T-cell (primary cell): ENCODE data around the gene WFIKKN2. TPM values are rescaled to one million over a fixed set of nuclear protein-coding genes. Genes with fewer than 3 reads are reported as not detected.

Source experiments
- ATAC-seq, 4 experiments: fragments of 200-7000 bp in 3 of 4; fragments of 150-1000 bp in 1 of 4; cut with Tn5 transposase; replicated peaks in 1 of 4; 1 replicate in 3 of 4; 2 replicates in 1 of 4; pipeline ENCODE4 v1.10.0; 2021; ENCODE audit warnings: moderate library complexity in 3 of 4, mild to moderate bottlenecking in 2 of 4, moderate number of reproducible peaks in 1 of 4
- CTCF ChIA-PET, 2 donors: fragments of 300-600 bp; sonication (Branson Sonifier 250); formaldehyde crosslinking; loops; one replicate each; lab custom pipeline; 2022; ENCODE audit warnings: antibody characterized with exemption in 2 of 2; lab: Charles Lee
- POLR2A ChIA-PET, 2 donors: fragments of 300-600 bp; sonication (Branson Sonifier 250); formaldehyde crosslinking; loops; one replicate each; lab custom pipeline; 2022; ENCODE audit warnings: antibody characterized with exemption in 2 of 2; lab: Charles Lee
- DNase-seq, 35 experiments: peaks; one replicate each; pipeline versions ENCODE4 v3.0.0 to v3.0.0-alpha.2; 2013 to 2023
- H3K27ac ChIP-seq: one replicate; pipeline ENCODE4 v1.5.1; 2013; ENCODE audit warnings: low read length
- H3K27me3 ChIP-seq, 2 experiments: replicated peaks in 1 of 2; 1 replicate in 1 of 2; 2 replicates in 1 of 2; pipeline versions ENCODE4 v1.6.1 to v1.7.0; 2013; ENCODE audit warnings: low read length in 1 of 2, mixed read lengths in 1 of 2; ENCODE audit not compliant: control insufficient read depth in 2 of 2, insufficient read depth in 2 of 2; ENCODE audit errors: extremely low read depth in 1 of 2
- H3K36me3 ChIP-seq, 2 donors: 1 replicate in 1 of 2; 2 replicates in 1 of 2; pipeline versions ENCODE4 v1.6.1 to v1.7.0; 2013; ENCODE audit warnings: low read length in 1 of 2; ENCODE audit not compliant: control insufficient read depth in 2 of 2, insufficient read depth in 1 of 2; ENCODE audit errors: extremely low read depth in 1 of 2
- H3K4me1 ChIP-seq, 2 experiments: 1 replicate in 1 of 2; 2 replicates in 1 of 2; pipeline versions ENCODE4 v1.6.1 to v1.7.0; 2013; ENCODE audit warnings: low read length in 2 of 2, mixed read lengths in 1 of 2; ENCODE audit not compliant: insufficient read depth in 2 of 2, control insufficient read depth in 1 of 2; ENCODE audit errors: extremely low read depth in 1 of 2
- H3K4me3 ChIP-seq, 2 donors: 1 replicate in 1 of 2; 2 replicates in 1 of 2; pipeline versions ENCODE4 v1.5.1 to v1.7.0; 2013; ENCODE audit warnings: mild to moderate bottlenecking in 2 of 2, low read length in 1 of 2, moderate library complexity in 1 of 2; ENCODE audit not compliant: control insufficient read depth in 1 of 2; ENCODE audit errors: extremely low read depth in 1 of 2
- H3K9me3 ChIP-seq: 2 replicates; pipeline ENCODE4 v1.7.0; 2013
- H3K27ac Mint-ChIP-seq, 2 donors: one replicate each; pipeline ENCODE4 v1.8.0; 2020 to 2021; ENCODE audit warnings: mild to moderate bottlenecking in 2 of 2, mixed read lengths in 2 of 2
- H3K27me3 Mint-ChIP-seq, 2 donors: one replicate each; pipeline ENCODE4 v1.8.0; 2021 to 2022; ENCODE audit warnings: mixed read lengths in 2 of 2
- H3K36me3 Mint-ChIP-seq: one replicate; pipeline ENCODE4 v1.8.0; 2021; ENCODE audit warnings: mixed read lengths
- H3K4me1 Mint-ChIP-seq, 3 donors: one replicate each; pipeline ENCODE4 v1.8.0; 2020 to 2022; ENCODE audit warnings: mixed read lengths in 3 of 3, mild to moderate bottlenecking in 1 of 3
- H3K4me3 Mint-ChIP-seq, 3 donors: one replicate each; pipeline ENCODE4 v1.8.0; 2020 to 2022; ENCODE audit warnings: mild to moderate bottlenecking in 3 of 3, mixed read lengths in 3 of 3, moderate library complexity in 3 of 3
- H3K9me3 Mint-ChIP-seq, 3 donors: one replicate each; pipeline ENCODE4 v1.8.0; 2020 to 2022; ENCODE audit warnings: mixed read lengths in 3 of 3
- WGBS: methylation state at CpG from one replicate; pipeline ENCODE4 v1.1.5; 2013; ENCODE audit warnings: missing lambda C conversion rate; ENCODE audit not compliant: insufficient coverage; 5-methylcytosine and 5-hydroxymethylcytosine counted together
- total RNA-seq, 35 experiments: library from RNA in 6 of 35; stranded (reverse) in 6 of 35; fragments of 120-200 nt in 1 of 35; gene quantifications; one replicate each; pipeline versions ENCODE4 v1.2.1 to v1.2.4 and lab custom pipeline; 2013 to 2026

The WFIKKN2 gene
- total RNA-seq, 5 donors from 2014 or later (not counting 1 experiment from before 2014, with no cell fraction given), result not detected

- Mint-ChIP-seq H3K4me1 (peaks cover 0 to 5% (median 0%) of the 10 kb centered on the region in 3 donors), H3K9me3 (no peaks in the 10 kb centered on the region), H3K27me3 (peaks cover 22 to 27% of the 10 kb centered on the region in 2 donors), H3K4me3 (no peak overlapping the region), H3K27ac (no peak overlapping the region), H3K36me3 (no peaks in the 10 kb centered on the region)
- ChIA-PET CTCF (no interaction called here), POLR2A (no interaction called here)
- ATAC-seq (no peak), DNase-seq (no peak)
- H3K36me3 ChIP-seq, result no peaks in the 10 kb centered on the region
- H3K9me3 ChIP-seq, result no peaks in the 10 kb centered on the region
- peaks cover 0 to 61% of the 10 kb centered on the region in 2 experiments for H3K27me3 ChIP-seq
- no peaks in the 10 kb centered on the region for H3K4me1 ChIP-seq
- no peak overlapping the region for H3K4me3 ChIP-seq
- WGBS, result 98% methylated on average over 8 of the region's 12 CpGs
- H3K27ac ChIP-seq, result no peak overlapping the region
These were observed 4.4 kb upstream of the WFIKKN2 start for GRCh38 chr17:50830994-50831393.

DNA sequence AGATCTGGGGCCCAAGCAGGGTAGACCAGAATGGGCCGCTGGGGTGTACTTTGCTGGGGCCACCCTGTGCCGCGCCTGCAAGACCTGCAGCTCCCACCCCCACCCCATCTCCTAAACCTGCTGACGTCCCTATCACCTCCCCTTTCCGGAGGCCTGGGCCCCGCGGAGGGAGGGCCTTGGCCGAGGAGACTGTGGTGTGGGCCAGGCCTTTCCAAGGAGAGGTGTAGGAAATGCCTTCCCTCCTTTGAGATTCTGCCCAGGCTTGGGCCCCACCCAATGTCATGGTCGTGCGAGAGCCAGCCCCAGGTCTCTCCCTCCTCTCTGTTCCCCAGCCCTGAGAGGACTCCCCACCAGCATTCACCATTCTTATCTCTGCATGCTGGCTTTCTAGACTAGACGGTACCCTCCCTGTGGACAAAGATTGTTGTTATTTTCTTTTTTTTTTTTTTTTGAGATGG, 3.9 kb upstream of the WFIKKN2 start:
- Mint-ChIP-seq H3K4me1 (peaks cover 0 to 5% (median 0%) of the 10 kb centered on the region in 3 donors), H3K27ac (no peak overlapping the region), H3K36me3 (no peaks in the 10 kb centered on the region), H3K4me3 (no peak overlapping the region), H3K27me3 (peaks cover 22 to 27% of the 10 kb centered on the region in 2 donors), H3K9me3 (no peaks in the 10 kb centered on the region)
- no peak overlapping the region for H3K4me3 ChIP-seq
- no peak overlapping the region for H3K27ac ChIP-seq
- ATAC-seq (no peak), DNase-seq (no peak)
- H3K36me3 ChIP-seq, result no peaks in the 10 kb centered on the region
- H3K9me3 ChIP-seq, result no peaks in the 10 kb centered on the region
- 40% methylated on average over 2 of the region's 11 CpGs for WGBS
- H3K27me3 ChIP-seq, result peaks cover 0 to 64% of the 10 kb centered on the region in 2 experiments
- CTCF ChIA-PET, result no interaction called here
- POLR2A ChIA-PET, result no interaction called here
- H3K4me1 ChIP-seq, result no peaks in the 10 kb centered on the region

DNA sequence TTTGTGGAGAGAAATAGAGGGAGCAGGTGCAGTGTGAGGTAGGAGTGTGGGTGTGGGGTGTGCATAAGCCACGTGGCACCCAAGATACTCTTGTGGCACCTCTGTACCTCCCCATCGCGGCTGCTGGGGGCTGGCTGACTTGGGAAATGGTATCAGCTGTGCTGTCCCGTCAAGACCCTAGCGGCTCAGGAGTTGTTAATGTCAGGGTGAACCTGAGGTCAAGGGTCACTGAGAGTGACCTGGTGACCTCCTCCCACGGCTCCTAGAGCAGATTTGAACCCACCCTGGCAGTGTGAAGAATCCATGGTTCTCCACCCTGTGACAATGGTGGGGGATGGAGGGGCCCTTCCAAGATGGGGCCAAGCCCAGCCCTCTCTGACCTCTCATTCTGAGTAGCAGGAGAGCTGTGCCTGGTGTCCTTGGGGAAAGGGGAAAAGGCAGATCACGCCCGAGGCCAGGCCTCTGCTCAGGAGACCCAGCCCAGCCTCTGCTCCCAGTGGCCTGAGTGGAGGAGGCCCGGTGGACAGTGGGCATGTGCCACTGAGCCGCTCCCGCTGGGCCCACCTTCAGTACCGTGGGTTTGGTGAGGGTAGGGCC, 3.0 kb upstream of the WFIKKN2 start:
- 83% methylated on average over 5 of the region's 12 CpGs for WGBS
- Histone ChIP-seq H3K27me3 (peaks cover 0 to 64% of the 10 kb centered on the region in 2 experiments), H3K27ac (no peak overlapping the region), H3K36me3 (no peaks in the 10 kb centered on the region), H3K9me3 (no peaks in the 10 kb centered on the region), H3K4me3 (no peak overlapping the region), H3K4me1 (no peaks in the 10 kb centered on the region)
- Mint-ChIP-seq H3K4me3 (no peak overlapping the region), H3K27ac (no peak overlapping the region), H3K36me3 (no peaks in the 10 kb centered on the region), H3K9me3 (no peaks in the 10 kb centered on the region), H3K27me3 (peaks cover 22 to 27% of the 10 kb centered on the region in 2 donors), H3K4me1 (peaks cover 0 to 5% (median 0%) of the 10 kb centered on the region in 3 donors)
- no peak for DNase-seq
- ChIA-PET CTCF (no interaction called here), POLR2A (no interaction called here)
- no peak for ATAC-seq

GRCh38 chr17:50832864-50833381, 2.5 kb upstream of the WFIKKN2 start:
- no peaks in the 10 kb centered on the region for H3K4me1 ChIP-seq
- H3K27ac ChIP-seq, result no peak overlapping the region
- H3K9me3 ChIP-seq, result no peaks in the 10 kb centered on the region
- peaks cover 22 to 27% of the 10 kb centered on the region in 2 donors for H3K27me3 Mint-ChIP-seq
- POLR2A ChIA-PET, result no interaction called here
- peaks cover 0 to 61% of the 10 kb centered on the region in 2 experiments for H3K27me3 ChIP-seq
- no peak overlapping the region for H3K4me3 ChIP-seq
- no peaks in the 10 kb centered on the region for H3K36me3 Mint-ChIP-seq
- no peaks in the 10 kb centered on the region for H3K9me3 Mint-ChIP-seq
- H3K27ac Mint-ChIP-seq, result no peak overlapping the region
- H3K4me1 Mint-ChIP-seq, result peaks cover 0 to 5% (median 0%) of the 10 kb centered on the region in 3 donors
- ATAC-seq (no peak), DNase-seq (no peak)
- 84% methylated on average over 11 of the region's 13 CpGs for WGBS
- H3K36me3 ChIP-seq, result no peaks in the 10 kb centered on the region
- CTCF ChIA-PET, result no interaction called here
- H3K4me3 Mint-ChIP-seq, result no peak overlapping the region

- no peak overlapping the region for H3K27ac ChIP-seq
- CTCF ChIA-PET, result no interaction called here
- peaks cover 22 to 27% of the 10 kb centered on the region in 2 donors for H3K27me3 Mint-ChIP-seq
- POLR2A ChIA-PET, result no interaction called here
- H3K4me1 Mint-ChIP-seq, result peaks cover 0 to 5% (median 0%) of the 10 kb centered on the region in 3 donors
- peaks cover 0 to 61% of the 10 kb centered on the region in 2 experiments for H3K27me3 ChIP-seq
- no peak for DNase-seq
- no peaks in the 10 kb centered on the region for H3K36me3 Mint-ChIP-seq
- no peak overlapping the region for H3K4me3 Mint-ChIP-seq
- no peaks in the 10 kb centered on the region for H3K4me1 ChIP-seq
- H3K27ac Mint-ChIP-seq, result no peak overlapping the region
- no peaks in the 10 kb centered on the region for H3K9me3 Mint-ChIP-seq
- no peak overlapping the region for H3K4me3 ChIP-seq
- H3K9me3 ChIP-seq, result no peaks in the 10 kb centered on the region
- 88% methylated on average over 24 of the region's 38 CpGs for WGBS
- no peaks in the 10 kb centered on the region for H3K36me3 ChIP-seq
- ATAC-seq, result no peak
These were observed 1.6 kb upstream of the WFIKKN2 start for GRCh38 chr17:50833510-50834428.
